ENCODE results near the gene LIPE.

LIPE gene

DNA sequence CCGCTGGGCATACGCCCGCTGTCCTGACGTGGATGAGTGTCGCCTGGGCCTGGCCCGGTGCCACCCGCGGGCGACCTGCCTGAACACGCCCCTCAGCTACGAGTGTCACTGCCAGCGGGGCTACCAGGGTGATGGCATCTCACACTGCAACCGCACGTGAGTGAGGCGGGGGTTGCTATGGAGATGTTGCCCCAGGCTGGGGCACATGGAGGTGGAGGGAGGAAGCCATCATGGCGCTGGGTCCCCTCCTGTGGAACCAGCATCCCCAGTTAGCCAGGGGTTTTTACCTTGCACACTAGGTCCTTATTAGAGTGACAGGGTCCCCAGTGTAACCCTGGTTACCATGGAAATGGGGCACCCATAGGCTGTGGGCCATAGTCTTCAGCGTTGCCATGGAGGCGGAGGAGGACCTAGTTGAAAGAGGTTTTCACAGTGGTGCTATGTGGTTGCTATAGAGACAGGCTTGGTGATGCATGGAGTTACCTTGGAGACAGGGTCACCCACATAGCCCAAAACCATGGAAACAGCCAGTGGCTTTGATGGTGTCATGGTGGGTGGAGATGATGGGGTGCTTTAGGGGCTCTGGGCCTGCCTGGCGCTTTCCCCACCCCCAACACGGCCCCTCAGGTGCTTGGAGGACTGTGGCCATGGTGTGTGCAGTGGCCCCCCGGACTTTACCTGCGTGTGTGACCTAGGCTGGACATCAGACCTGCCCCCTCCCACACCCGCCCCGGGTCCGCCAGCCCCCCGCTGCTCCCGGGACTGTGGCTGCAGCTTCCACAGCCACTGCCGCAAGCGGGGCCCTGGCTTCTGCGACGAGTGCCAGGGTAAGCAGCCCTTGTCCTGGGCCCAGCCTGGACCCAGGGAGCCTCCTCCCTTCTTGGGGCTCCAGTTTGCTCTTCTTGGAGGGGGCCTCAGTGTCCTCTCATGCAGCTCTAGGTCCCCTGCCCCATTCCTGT lies 74.6 kb downstream of the LIPE start:
- DNase-seq: no peak
